Renal cortical epithelial cell (primary cell): ENCODE results near the gene SLC10A1. TPM values are rescaled to one million over a fixed set of nuclear protein-coding genes. Genes with fewer than 3 reads are reported as not detected.
"Not testable (repeated sequence)": the region's sequence is repeated elsewhere in the genome, so short reads cannot be mapped to it uniquely, and the experiment has no call there.

Experiments used
- DNase-seq: peaks from one replicate; pipeline ENCODE4 v3.0.0-alpha.2; 2011; ENCODE audit warnings: low read depth
- total RNA-seq: library from RNA; depleted of rRNA; stranded (reverse); fragments of >200 nt; gene quantifications from 2 replicates; pipeline ENCODE4 v1.2.3, GENCODE V29; 2014

SLC10A1 gene
- total RNA-seq, 1 donor from 2014 or later: not detected

DNA sequence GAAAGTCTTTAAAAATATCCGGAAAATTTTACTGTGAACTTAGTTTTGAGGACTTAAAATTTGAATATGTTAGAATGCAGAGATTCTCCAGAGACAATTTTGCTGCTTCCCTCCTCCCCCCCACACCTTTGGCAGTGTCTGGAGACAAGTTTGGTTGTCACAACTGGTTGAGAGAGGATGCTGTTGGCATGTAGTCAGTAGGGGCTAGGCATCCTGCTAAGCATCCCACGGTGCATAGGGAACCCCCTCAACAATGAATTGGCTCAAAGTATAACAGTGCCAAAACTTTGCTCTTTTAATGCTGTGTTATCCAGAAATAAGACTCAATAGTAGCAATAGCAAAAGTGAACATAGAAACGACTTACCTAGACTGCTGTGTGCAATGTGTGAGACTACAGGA lies 26.5 kb downstream of the SLC10A1 start:
- DNase-seq: no peak

DNA sequence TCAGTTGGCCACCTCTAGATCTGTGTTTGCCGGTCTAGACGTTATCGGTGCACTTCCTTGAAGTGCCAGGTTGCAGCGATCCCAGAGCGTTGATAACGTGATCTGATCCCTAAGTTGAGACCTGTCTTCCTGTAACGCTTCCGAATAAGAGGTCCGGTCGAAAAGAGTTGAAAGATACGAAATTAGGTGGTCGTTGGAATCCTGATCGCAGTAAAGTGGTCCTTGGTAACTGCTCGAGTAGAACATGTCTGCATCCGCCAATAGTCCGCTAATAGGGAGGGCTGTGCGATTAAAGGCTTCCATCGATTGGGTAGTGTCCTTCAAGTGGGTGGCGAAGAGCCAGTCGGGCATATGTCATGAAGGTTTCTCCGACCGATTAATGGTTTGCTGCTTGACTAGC lies 27.4 kb downstream of the SLC10A1 start:
- no peak for DNase-seq

- DNase-seq: no peak
Measured at GRCh38 chr14:69768873-69769272, 28.2 kb downstream of the SLC10A1 start.

DNA sequence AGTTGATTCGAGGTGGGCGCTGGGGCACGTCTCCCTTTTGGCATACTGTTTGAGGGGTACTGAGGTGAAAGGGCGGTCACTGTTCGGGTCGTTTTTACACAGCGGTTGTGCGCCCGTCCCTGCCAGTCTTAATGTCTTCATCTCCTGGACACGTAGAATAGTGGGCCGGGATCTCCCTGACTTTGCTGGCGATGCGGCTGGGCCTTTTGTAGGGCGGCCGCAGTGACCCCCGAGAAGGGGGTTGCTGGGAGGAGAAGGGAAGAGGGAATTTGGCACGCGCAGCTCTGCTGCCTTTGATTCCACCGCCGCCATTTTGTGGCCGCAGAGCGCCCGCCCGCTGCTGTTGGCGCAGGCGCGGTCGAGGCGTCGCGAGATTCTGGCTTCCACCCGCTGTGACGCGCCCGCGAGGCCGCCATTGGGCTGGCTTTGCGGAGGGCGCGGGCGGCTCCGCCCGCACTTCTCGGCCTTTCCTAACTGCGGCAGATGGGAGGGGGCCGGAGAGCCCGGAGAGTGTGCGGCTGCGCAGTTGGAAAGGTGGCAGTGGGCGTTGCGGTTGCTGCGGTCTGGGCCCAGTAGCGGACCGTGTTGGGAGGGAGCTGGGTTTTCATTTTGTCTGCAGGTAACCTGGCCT lies 29.6 kb downstream of the SLC10A1 start:
- peak; percentile 73 for DNase-seq

GRCh38 chr14:69766984-69767368 lies 30.1 kb downstream of the SLC10A1 start, which contains the start of gene SRSF5:
SRSF5 (plus strand) TSS chr14:69767142; CDS start chr14:69768157, 1,015 bp downstream.
- peak; percentile 88 for DNase-seq

- no peak for DNase-seq
Measured at GRCh38 chr14:69763761-69764510, 33.1 kb downstream of the SLC10A1 start.

DNA sequence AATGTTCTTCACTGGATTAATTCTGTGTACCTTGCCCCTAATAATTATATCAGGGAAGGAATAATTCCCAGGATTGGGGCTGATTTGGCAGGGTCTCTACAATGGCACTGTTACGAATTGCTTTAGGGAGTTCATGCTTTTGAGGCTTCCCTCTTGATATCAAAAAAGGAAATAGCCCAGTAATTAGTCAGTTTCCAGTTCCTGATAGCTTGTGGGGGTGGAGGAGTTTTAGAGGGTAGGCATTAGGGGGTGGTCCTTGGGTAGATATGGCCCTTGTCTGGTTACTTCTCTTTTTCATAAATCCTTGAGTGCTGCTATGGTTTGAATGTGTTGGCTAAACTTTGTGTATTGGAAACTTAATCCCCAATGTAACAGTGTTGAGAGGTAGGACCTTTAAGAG lies 36.2 kb downstream of the SLC10A1 start:
- no peak for DNase-seq

DNA sequence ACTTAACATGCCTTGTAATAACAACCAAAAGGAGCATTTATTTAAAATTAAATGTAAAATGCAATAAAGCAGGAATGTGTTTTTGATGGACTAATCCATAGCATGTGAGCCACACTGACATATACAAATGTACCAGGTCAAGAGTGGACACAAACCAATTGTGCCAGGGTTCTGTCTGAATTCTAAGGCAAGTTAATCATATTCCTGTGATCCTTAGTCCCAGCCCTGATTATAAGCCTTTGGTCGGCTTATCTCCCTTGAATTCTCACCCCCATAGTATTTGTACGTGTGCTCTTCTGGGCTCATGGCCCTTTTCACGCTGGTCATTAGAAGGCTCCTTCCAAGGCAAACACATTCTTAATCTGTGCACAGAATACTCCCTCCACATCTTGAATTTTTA lies 40.7 kb downstream of the SLC10A1 start:
- no peak for DNase-seq

- no peak for DNase-seq
Measured at GRCh38 chr14:69755784-69756183, 41.3 kb downstream of the SLC10A1 start.

GRCh38 chr14:69755296-69755695 lies 41.7 kb downstream of the SLC10A1 start:
- no peak for DNase-seq

DNA sequence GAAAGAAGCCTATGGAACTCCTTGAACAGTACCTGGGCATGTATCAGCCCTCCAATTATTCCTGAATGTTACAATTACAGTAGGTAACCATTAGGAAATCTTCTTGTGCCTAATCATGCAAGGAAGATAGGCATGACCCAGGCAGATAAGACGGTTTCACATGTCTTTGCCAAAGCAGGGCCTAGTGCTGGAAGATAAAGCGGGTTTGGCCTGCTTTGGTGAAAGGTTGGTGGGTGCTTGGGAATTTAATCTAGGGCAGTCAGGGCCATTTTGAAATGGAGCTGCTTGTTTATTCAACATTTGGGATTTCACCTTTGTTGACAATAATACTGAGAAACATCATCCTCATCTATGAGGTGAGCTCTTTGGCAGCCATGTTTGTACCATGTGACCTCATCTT lies 42.6 kb downstream of the SLC10A1 start:
- no peak for DNase-seq

- no peak for DNase-seq
Measured at GRCh38 chr14:69753860-69754259, 43.2 kb downstream of the SLC10A1 start.

GRCh38 chr14:69752773-69753172 lies 44.3 kb downstream of the SLC10A1 start:
- no peak for DNase-seq

- no peak for DNase-seq
Measured at GRCh38 chr14:69750495-69750894, 46.5 kb downstream of the SLC10A1 start.

DNA sequence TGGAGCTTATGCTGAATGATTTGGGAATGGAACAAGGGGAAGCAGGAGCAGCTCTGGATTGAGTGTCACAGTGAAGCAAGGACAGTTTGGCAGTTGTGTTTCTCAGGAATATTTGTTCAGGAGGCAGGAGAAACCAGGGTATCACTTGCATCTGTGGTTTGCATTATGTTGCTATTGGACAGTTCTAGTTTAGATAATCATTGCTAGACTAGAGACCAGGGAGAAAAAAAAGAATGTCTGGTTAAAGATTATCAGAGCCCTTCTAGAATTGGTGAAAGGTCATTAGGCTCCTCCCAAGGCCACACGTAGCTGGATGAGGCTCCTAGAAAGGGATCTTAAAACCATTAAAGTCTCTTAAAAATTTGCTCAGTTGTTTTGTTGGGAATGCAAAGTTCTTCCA lies 47.1 kb downstream of the SLC10A1 start:
- peak; percentile 90 for DNase-seq

DNA sequence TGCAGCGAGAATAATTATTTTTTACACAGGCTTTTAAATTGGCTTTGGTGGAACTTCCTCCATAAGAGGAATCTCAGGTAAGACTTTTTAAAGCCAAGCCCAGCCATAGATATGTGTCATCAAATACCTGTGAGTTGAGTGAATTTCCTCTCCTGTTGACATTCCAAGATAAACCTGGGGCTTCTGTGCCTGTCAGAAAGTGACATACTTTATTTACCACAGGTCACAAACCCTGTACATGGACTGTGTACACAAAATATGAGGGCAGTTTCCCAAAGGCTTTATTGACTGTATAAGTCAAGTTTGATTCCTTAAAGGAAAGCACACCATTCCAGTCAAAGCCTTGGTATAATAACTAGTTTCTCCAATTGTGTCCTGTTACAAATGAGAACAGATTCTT lies 56.0 kb downstream of the SLC10A1 start:
- peak; percentile 31 for DNase-seq

DNA sequence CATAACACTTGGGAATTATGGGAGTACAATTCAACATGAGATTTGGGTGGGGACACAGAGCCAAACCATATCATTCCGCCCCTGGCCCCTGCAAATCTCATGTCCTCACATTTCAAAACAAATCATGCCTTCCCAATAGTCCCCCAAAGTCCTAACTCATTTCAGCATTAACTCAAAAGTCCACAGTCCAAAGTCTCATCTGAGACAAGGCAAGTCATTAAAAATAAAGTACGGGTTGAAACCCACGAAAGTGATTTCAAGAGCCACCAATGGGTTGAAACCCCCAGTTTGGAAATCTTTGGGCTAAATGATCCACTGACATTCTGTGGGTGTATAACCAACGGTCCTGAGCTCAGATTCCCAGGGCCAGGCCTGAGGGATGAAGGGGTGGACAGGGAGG lies 60.6 kb downstream of the SLC10A1 start:
- DNase-seq: not testable (repeated sequence)

GRCh38 chr14:69731919-69732598 lies 65.0 kb downstream of the SLC10A1 start:
- not testable (repeated sequence) for DNase-seq

DNA sequence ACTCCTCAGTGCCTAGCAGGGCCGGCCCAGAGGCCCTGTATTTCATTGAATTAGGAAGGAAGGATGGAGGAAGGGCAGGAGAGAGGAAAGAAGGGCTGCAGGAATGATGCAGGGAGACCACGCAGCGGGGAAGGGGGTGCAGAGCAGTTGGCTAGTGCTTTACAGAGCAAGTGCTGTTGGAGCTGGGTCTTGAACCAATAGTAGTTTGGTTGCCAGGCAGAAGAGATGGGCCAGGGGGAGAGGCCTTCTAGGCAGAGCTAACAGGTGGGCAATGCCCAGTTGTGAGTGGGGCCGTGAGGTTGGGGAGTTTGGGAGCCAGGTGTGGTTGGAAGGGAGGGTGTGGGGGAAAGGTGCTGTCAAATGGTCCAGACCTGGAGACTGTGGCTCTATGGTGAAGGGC lies 69.2 kb downstream of the SLC10A1 start:
- no peak for DNase-seq

- DNase-seq: no peak
Measured at GRCh38 chr14:69726761-69727511, 70.1 kb downstream of the SLC10A1 start.
